H9 (cell line): ENCODE measurements around the gene DNMBP. TPM values are rescaled to one million over a fixed set of nuclear protein-coding genes. Genes with fewer than 3 reads are reported as not detected.

Source experiments
- DNase-seq: peaks from one replicate; pipeline ENCODE4 v3.0.0-alpha.2; 2017
- H2AFZ ChIP-seq: one replicate; pipeline ENCODE4 v1.6.1; 2013; ENCODE audit warnings: mild to moderate bottlenecking, low read length, control low read depth, moderate library complexity
- H2AK5ac ChIP-seq: 2 replicates; pipeline ENCODE4 v1.6.1; 2013; ENCODE audit warnings: low read length, control low read depth, mixed read lengths; ENCODE audit not compliant: insufficient read length
- H2BK120ac ChIP-seq: one replicate; pipeline ENCODE4 v1.6.1; 2013; ENCODE audit warnings: low read depth, mild to moderate bottlenecking, low read length, control low read depth, inconsistent platforms; ENCODE audit not compliant: poor library complexity, severe bottlenecking
- H2BK12ac ChIP-seq: 2 replicates; pipeline ENCODE4 v1.6.1; 2013; ENCODE audit warnings: low read length, control low read depth, mixed read lengths, low read depth; ENCODE audit not compliant: insufficient read length
- H2BK15ac ChIP-seq: 2 replicates; pipeline ENCODE4 v1.6.1; 2013; ENCODE audit warnings: low read depth, low read length, control low read depth
- H2BK20ac ChIP-seq: one replicate; pipeline ENCODE4 v1.6.1; 2013; ENCODE audit warnings: low read depth, mild to moderate bottlenecking, low read length, control low read depth, inconsistent platforms; ENCODE audit not compliant: poor library complexity, severe bottlenecking
- H2BK5ac ChIP-seq: 2 replicates; pipeline ENCODE4 v1.6.1; 2013; ENCODE audit warnings: low read length, control low read depth, mixed read lengths; ENCODE audit not compliant: insufficient read length
- H3K14ac ChIP-seq: 2 replicates; pipeline ENCODE4 v1.6.1; 2013; ENCODE audit warnings: low read length, control low read depth; ENCODE audit not compliant: insufficient read depth
- H3K18ac ChIP-seq: 2 replicates; pipeline ENCODE4 v1.6.1; 2013; ENCODE audit warnings: low read depth, mild to moderate bottlenecking, mixed read lengths, low read length, control low read depth; ENCODE audit not compliant: insufficient read length
- H3K23ac ChIP-seq: 2 replicates; pipeline ENCODE4 v1.6.1; 2013; ENCODE audit warnings: low read length, control low read depth, mixed read lengths, low read depth; ENCODE audit not compliant: insufficient read length
- H3K23me2 ChIP-seq: 2 replicates; pipeline ENCODE4 v1.6.1; 2013; ENCODE audit warnings: low read depth, mild to moderate bottlenecking, mixed read lengths, low read length, control low read depth; ENCODE audit not compliant: insufficient read length, poor library complexity, severe bottlenecking
- H3K27ac ChIP-seq: 2 replicates; pipeline ENCODE4 v1.5.1; 2013; ENCODE audit warnings: low read length, control low read depth, mixed read lengths, low read depth; ENCODE audit not compliant: insufficient read length
- H3K27me3 ChIP-seq: 2 replicates; pipeline ENCODE4 v1.6.1; 2013; ENCODE audit warnings: low read length, control low read depth, inconsistent platforms; ENCODE audit not compliant: insufficient read depth
- H3K4ac ChIP-seq: 2 replicates; pipeline ENCODE4 v1.6.1; 2013; ENCODE audit warnings: low read depth, mild to moderate bottlenecking, control low read depth, inconsistent platforms, low read length, moderate library complexity
- H3K4me1 ChIP-seq: 2 replicates; pipeline ENCODE4 v1.6.1; 2013; ENCODE audit warnings: low read length, control low read depth, inconsistent platforms; ENCODE audit not compliant: insufficient read depth
- H3K4me2 ChIP-seq: 2 replicates; pipeline ENCODE4 v1.6.1; 2013; ENCODE audit warnings: low read length, control low read depth, mixed read lengths; ENCODE audit not compliant: insufficient read length, insufficient read depth
- H3K56ac ChIP-seq: 2 replicates; pipeline ENCODE4 v1.6.1; 2013; ENCODE audit warnings: low read depth, mild to moderate bottlenecking, mixed read lengths, low read length, control low read depth; ENCODE audit not compliant: insufficient read length
- H3K79me1 ChIP-seq: 2 replicates; pipeline ENCODE4 v1.6.1; 2013; ENCODE audit warnings: low read depth, mild to moderate bottlenecking, moderate library complexity, low read length, control low read depth, inconsistent platforms; ENCODE audit not compliant: insufficient read depth, poor library complexity, severe bottlenecking
- H3K79me2 ChIP-seq: 2 replicates; pipeline ENCODE4 v1.6.1; 2013; ENCODE audit warnings: low read length, control low read depth, inconsistent platforms; ENCODE audit not compliant: insufficient read depth
- H3K9ac ChIP-seq: 2 replicates; pipeline ENCODE4 v1.6.1; 2013; ENCODE audit warnings: low read length, control low read depth, mixed read lengths; ENCODE audit not compliant: insufficient read length; ENCODE audit errors: extremely low read depth
- H3K9me3 ChIP-seq: one replicate; pipeline ENCODE4 v1.6.1; 2013; ENCODE audit warnings: low read depth, low read length, inconsistent platforms; ENCODE audit not compliant: control insufficient read depth
- H3T11ph ChIP-seq: one replicate; pipeline ENCODE4 v1.6.1; 2013; ENCODE audit warnings: mild to moderate bottlenecking, low read length, control low read depth, inconsistent platforms
- H4K20me1 ChIP-seq: one replicate; pipeline ENCODE4 v1.6.1; 2013; ENCODE audit not compliant: control insufficient read depth, insufficient read length, insufficient read depth
- H4K5ac ChIP-seq: 2 replicates; pipeline ENCODE4 v1.6.1; 2013; ENCODE audit warnings: low read depth, mild to moderate bottlenecking, mixed read lengths, low read length, control low read depth; ENCODE audit not compliant: insufficient read length
- H4K8ac ChIP-seq: replicated peaks from 2 replicates; pipeline ENCODE4 v1.6.1; 2013; ENCODE audit warnings: low read length, control low read depth, mixed read lengths, low read depth; ENCODE audit not compliant: insufficient read length
- H4K91ac ChIP-seq: 2 replicates; pipeline ENCODE4 v1.6.1; 2013; ENCODE audit warnings: low read depth, mild to moderate bottlenecking, moderate library complexity, mixed read lengths, low read length, control low read depth; ENCODE audit not compliant: insufficient read length
- H3K27ac Mint-ChIP-seq, 3 experiments: 2 replicates in 2 of 3; 3 replicates in 1 of 3; pipeline ENCODE4 v1.8.0; 2020 to 2021; ENCODE audit warnings: mixed read lengths in 3 of 3, mild to moderate bottlenecking in 1 of 3, moderate library complexity in 1 of 3
- H3K27me3 Mint-ChIP-seq: 2 replicates; pipeline ENCODE4 v1.8.0; 2021; ENCODE audit warnings: low read depth, mild to moderate bottlenecking, moderate library complexity, mixed read lengths
- H3K36me3 Mint-ChIP-seq, 3 experiments: 2 replicates in 2 of 3; 3 replicates in 1 of 3; pipeline ENCODE4 v1.8.0; 2020 to 2021; ENCODE audit warnings: low read depth in 3 of 3, mixed read lengths in 3 of 3; ENCODE audit not compliant: insufficient read depth in 1 of 3
- H3K4me1 Mint-ChIP-seq, 2 experiments: 2 replicates each; pipeline ENCODE4 v1.8.0; 2020; ENCODE audit warnings: mixed read lengths in 2 of 2
- H3K4me3 Mint-ChIP-seq, 2 experiments: 2 replicates in 1 of 2; 3 replicates in 1 of 2; pipeline ENCODE4 v1.8.0; 2020 to 2021; ENCODE audit warnings: mild to moderate bottlenecking in 2 of 2, mixed read lengths in 2 of 2, moderate library complexity in 1 of 2
- H3K9me3 Mint-ChIP-seq, 2 experiments: 2 replicates in 1 of 2; 3 replicates in 1 of 2; pipeline ENCODE4 v1.8.0; 2020; ENCODE audit warnings: mild to moderate bottlenecking in 2 of 2, mixed read lengths in 2 of 2, moderate library complexity in 1 of 2
- CTCF ChIP-seq: fragments of 200-600 bp; sonication (generic); conservative IDR thresholded peaks from 3 replicates; pipeline ENCODE4 v1.8.0; 2021; ENCODE audit warnings: antibody characterized with exemption, mild to moderate bottlenecking
- WGBS: extraction: QIAGEN DNeasy Blood & Tissue Kit; methylation state at CpG from one replicate; pipeline ENCODE4 v1.1.7; 2013; ENCODE audit warnings: missing lambda C conversion rate, low lambda C conversion rate, mixed read lengths; ENCODE audit not compliant: insufficient read length; ENCODE audit errors: extremely low coverage; 5-methylcytosine and 5-hydroxymethylcytosine counted together
- total RNA-seq: library from RNA; stranded (reverse); gene quantifications from 2 replicates; pipeline ENCODE4 v1.2.1, GENCODE V29; 2021

The DNMBP gene
- total RNA-seq, 1 experiment from 2014 or later, result 25.6 TPM

DNA sequence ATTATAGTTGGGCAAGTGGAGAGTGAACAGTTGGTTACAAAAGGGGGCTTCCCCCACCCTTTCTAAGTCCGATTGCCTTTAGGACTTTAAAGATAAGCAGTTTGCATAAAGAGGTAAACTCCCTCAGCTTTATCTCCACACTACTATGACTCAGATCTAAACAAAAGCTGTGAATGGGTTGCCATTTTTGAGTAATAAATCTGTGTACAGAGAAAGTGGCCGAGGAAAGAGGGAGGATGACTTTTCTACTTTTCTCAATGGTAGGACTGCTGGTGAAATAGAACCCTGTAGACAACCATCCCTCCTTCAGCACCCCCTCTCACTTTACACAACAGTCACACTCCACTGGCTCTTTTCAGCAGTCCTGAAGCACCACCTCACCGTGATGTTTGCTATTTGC lies 71.2 kb downstream of the DNMBP start:
- no peak overlapping the region for H3K14ac ChIP-seq
- H3K4me1 Mint-ChIP-seq, result peaks cover 3 to 6% of the 10 kb centered on the region in 2 experiments
- no peak overlapping the region for H2AFZ ChIP-seq
- TF ChIP-seq CTCF, result no peak
- no peak overlapping the region for H4K8ac ChIP-seq
- H3K9me3 Mint-ChIP-seq, result peaks cover 6 to 16% of the 10 kb centered on the region in 2 experiments; a peak in 4 of 5 replicates
- no peaks in the 10 kb centered on the region for H3K27me3 Mint-ChIP-seq
- DNase-seq, result no peak
- H3K23ac ChIP-seq, result no peak overlapping the region
- no peak overlapping the region for H2BK12ac ChIP-seq
- no peaks in the 10 kb centered on the region for H3K79me2 ChIP-seq
- H4K20me1 ChIP-seq, result no peaks in the 10 kb centered on the region
- no peaks in the 10 kb centered on the region for H3K23me2 ChIP-seq
- no peak overlapping the region for H3K4me2 ChIP-seq
- H3K27ac ChIP-seq, result no peak overlapping the region
- H3K27me3 ChIP-seq, result no peaks in the 10 kb centered on the region
- H3K56ac ChIP-seq, result no peak overlapping the region
- no peak overlapping the region for H2AK5ac ChIP-seq
- H3K18ac ChIP-seq, result no peak overlapping the region
- H3T11ph ChIP-seq, result no peak overlapping the region
- WGBS, result no CpG with 5 or more reads among the region's 3 CpGs
- H3K36me3 Mint-ChIP-seq, result peaks cover 12 to 23% (median 18%) of the 10 kb centered on the region in 3 experiments
- no peak overlapping the region for H2BK120ac ChIP-seq
- no peak overlapping the region for H4K5ac ChIP-seq
- no peaks in the 10 kb centered on the region for H3K9me3 ChIP-seq
- no peak overlapping the region for H3K9ac ChIP-seq
- H3K4ac ChIP-seq, result no peak overlapping the region
- no peak overlapping the region for H2BK15ac ChIP-seq
- H4K91ac ChIP-seq, result no peak overlapping the region
- H3K4me1 ChIP-seq, result no peaks in the 10 kb centered on the region
- H3K4me3 Mint-ChIP-seq, result no peak overlapping the region; a peak in 1 of 5 replicates
- H2BK20ac ChIP-seq, result no peak overlapping the region
- no peak overlapping the region for H2BK5ac ChIP-seq
- H3K79me1 ChIP-seq, result no peaks in the 10 kb centered on the region
- no peak overlapping the region; a peak in 1 of 7 replicates for H3K27ac Mint-ChIP-seq
